ENCODE results near the gene HERPUD1. TPM values are rescaled to one million over a fixed set of nuclear protein-coding genes. Genes with fewer than 3 reads are reported as not detected.

HERPUD1 gene
- total RNA-seq, 3 donors from 2014 or later, result 123 to 162 (median 149) TPM

DNA sequence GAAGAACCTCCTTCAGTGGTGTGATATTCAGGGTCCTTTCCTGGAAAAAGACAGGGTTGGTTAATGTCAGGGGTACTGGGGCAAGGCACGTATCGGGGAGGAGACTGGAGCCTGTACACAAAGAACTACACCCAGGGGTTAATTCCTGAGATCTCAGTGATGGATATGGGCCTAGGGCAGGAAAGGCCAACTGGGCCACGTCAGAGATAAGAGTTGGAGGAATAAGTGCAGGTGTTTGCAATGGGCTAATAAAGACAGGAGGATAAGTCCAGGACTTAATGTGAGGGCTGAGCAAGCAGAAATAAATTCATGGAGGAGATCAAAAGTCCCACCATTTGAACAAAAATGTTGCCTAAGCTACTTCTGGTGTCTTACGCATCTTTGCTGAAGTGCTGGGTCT lies 10.4 kb upstream of the HERPUD1 start:
- H3K9me3 ChIP-seq, result no peaks in the 10 kb centered on the region
- no peak for DNase-seq (ENCODE audit: low spot score in 2 of 2)
- H3K27ac ChIP-seq, result no peak overlapping the region
- no peak overlapping the region for H3K4me3 ChIP-seq
- TF ChIP-seq POLR2AphosphoS5 (IDR thresholded peaks at IDR 0.05) (no peak), POLR2A (IDR thresholded peaks at IDR 0.05) (no peak)
- TF ChIP-seq, protein P1, sequence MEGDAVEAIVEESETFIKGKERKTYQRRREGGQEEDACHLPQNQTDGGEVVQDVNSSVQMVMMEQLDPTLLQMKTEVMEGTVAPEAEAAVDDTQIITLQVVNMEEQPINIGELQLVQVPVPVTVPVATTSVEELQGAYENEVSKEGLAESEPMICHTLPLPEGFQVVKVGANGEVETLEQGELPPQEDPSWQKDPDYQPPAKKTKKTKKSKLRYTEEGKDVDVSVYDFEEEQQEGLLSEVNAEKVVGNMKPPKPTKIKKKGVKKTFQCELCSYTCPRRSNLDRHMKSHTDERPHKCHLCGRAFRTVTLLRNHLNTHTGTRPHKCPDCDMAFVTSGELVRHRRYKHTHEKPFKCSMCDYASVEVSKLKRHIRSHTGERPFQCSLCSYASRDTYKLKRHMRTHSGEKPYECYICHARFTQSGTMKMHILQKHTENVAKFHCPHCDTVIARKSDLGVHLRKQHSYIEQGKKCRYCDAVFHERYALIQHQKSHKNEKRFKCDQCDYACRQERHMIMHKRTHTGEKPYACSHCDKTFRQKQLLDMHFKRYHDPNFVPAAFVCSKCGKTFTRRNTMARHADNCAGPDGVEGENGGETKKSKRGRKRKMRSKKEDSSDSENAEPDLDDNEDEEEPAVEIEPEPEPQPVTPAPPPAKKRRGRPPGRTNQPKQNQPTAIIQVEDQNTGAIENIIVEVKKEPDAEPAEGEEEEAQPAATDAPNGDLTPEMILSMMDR (IDR thresholded peaks at IDR 0.05), result no peak
- no peaks in the 10 kb centered on the region for H3K27me3 ChIP-seq
- intact Hi-C loops (cut with DNase I; ENCODE audit: low total_unique reads), result no loop called here
- no peaks in the 10 kb centered on the region for H3K4me1 ChIP-seq
- H3K36me3 ChIP-seq, result no peaks in the 10 kb centered on the region

DNA sequence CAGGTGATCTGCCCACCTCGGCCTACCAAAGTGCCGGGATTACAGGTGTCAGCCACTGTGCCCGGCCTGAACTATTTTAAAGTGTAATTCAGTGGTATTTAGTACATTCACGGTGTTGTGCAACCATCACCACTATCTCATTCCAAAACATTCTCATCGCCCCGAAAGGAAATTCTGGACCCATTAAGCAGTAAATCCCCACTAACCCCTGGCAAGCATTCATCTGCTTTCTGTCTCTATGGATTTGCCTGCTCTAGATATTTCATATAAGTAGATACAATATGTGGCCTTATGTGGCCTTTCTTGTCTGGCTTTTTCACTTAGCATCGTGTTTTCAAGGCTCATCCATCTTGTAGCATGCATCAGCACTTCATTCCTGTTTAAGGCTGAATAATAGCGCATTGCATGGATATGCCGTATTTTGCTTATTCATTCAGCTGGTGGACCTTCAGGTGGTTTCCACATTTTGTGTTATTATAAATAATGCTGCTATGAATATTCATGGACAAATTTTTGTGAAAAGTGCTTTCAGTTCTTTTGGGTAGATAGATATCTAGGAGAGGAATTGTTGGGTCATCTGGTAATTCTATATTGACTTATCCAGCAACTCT lies 8.4 kb upstream of the HERPUD1 start:
- TF ChIP-seq POLR2A (IDR thresholded peaks at IDR 0.05), result no peak
- no peak for TF ChIP-seq POLR2AphosphoS5 (IDR thresholded peaks at IDR 0.05)
- TF ChIP-seq, protein P1 (IDR thresholded peaks at IDR 0.05), result no peak
- H3K27me3 ChIP-seq, result no peaks in the 10 kb centered on the region
- no peaks in the 10 kb centered on the region for H3K9me3 ChIP-seq
- no peaks in the 10 kb centered on the region for H3K36me3 ChIP-seq
- intact Hi-C loops (cut with DNase I; ENCODE audit: low total_unique reads), result no loop called here
- DNase-seq (ENCODE audit: low spot score in 2 of 2), result no peak
- no peak overlapping the region for H3K27ac ChIP-seq
- no peak overlapping the region for H3K4me3 ChIP-seq
- H3K4me1 ChIP-seq, result no peaks in the 10 kb centered on the region

DNA sequence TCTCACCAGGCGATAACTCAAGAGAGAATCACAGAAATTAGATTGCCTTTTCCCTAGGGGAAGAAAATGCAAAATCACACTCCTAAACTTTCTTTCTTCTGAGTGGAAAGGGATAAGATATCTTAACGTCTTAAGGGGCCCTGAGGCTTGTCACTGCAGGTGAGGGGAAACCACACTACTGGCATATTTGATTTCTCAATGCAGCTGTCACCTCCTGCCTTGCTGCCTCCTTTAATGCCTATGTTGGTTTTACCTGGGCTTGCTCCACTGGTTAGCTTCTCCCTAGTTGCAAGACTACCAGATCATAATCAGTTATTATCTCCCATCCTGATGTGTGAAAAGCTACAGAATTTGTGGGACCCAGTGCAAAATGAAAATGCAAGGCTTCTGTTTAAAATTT lies 4.5 kb upstream of the HERPUD1 start:
- Histone ChIP-seq H3K4me1 (no peaks in the 10 kb centered on the region), H3K9me3 (no peaks in the 10 kb centered on the region), H3K27ac (no peak overlapping the region), H3K36me3 (no peaks in the 10 kb centered on the region), H3K4me3 (no peak overlapping the region), H3K27me3 (no peaks in the 10 kb centered on the region)
- DNase-seq (ENCODE audit: low spot score in 2 of 2), result no peak
- intact Hi-C loops (cut with DNase I; ENCODE audit: low total_unique reads), result no loop called here
- no peak for TF ChIP-seq POLR2A (IDR thresholded peaks at IDR 0.05)
- TF ChIP-seq, protein P1 (IDR thresholded peaks at IDR 0.05), result no peak
- TF ChIP-seq POLR2AphosphoS5 (IDR thresholded peaks at IDR 0.05), result no peak

DNA sequence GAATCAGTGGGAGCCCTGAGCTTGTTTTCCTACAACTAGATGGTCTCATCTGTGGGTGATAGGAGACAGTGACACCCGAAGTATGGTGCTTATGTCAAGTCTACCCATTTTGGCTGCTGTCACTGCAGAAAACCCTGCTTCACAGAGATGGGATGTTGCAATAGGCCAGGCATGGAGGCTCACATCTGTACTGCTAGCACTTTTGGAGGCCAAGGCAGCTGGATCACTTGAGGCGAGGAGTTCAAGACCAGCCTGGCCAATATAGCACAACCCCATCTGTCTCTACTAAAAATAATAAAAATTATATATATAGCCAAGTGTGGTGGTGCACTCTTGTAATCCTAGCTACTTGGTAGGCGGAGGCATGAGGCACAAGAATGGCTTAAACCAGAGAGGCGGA lies 2.3 kb upstream of the HERPUD1 start:
- no peaks in the 10 kb centered on the region for H3K4me1 ChIP-seq
- intact Hi-C loops (cut with DNase I; ENCODE audit: low total_unique reads), result loop anchor here (2.0 kb wide), 1 partner anchor 61 kb away; no protein-coding TSS in a partner anchor
- TF ChIP-seq POLR2A (IDR thresholded peaks at IDR 0.05), result no peak
- TF ChIP-seq POLR2AphosphoS5 (IDR thresholded peaks at IDR 0.05), result no peak
- TF ChIP-seq, protein P1 (IDR thresholded peaks at IDR 0.05), result no peak
- no peaks in the 10 kb centered on the region for H3K36me3 ChIP-seq
- H3K4me3 ChIP-seq, result no peak overlapping the region
- no peaks in the 10 kb centered on the region for H3K9me3 ChIP-seq
- no peak for DNase-seq (ENCODE audit: low spot score in 2 of 2)
- no peaks in the 10 kb centered on the region for H3K27me3 ChIP-seq
- no peak overlapping the region for H3K27ac ChIP-seq

DNA sequence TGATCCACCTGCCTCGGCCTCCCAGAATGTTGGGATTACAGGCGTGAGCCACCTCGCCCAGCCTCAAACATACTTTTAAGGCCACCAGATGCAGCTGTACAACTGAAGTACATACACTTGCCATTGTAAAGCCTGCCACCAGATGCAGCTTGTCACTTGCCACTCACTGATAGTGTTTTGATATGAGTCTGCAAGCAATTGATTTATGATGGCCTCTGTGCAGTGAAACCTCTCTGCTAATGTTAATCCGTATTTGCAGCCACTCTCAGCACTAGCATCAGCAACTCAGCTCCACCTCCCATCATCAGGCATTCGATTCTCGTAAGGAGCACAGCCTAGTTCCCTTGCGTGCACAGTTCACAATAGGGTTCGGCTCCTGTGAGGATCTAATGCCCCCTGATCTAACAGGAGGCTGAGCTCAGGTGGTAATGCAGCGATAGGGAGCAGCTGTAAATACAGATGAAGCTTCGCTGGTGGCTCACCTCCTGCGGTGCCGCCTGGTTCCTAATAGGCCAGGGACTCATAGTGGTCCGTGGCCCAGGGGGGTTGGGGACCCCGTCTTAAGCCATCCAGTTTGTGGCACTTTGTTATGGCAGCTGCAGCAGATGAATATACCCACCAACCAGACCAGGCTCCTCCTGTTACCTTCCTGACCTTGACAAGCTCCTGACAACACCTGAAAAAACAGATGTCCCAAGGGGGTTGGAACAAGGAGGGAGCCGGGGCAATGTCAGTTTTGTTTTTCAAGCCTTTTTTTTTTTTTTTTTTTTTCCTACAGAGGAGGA lies 1.3 kb upstream of the HERPUD1 start:
- Histone ChIP-seq H3K4me3 (no peak overlapping the region), H3K27me3 (no peaks in the 10 kb centered on the region), H3K4me1 (peaks cover 0 to 9% of the 10 kb centered on the region in 2 donors), H3K9me3 (no peaks in the 10 kb centered on the region), H3K36me3 (no peaks in the 10 kb centered on the region), H3K27ac (peak overlapping the region; percentile 29 to 99)
- TF ChIP-seq POLR2A (IDR thresholded peaks at IDR 0.05), result no peak
- TF ChIP-seq POLR2AphosphoS5 (IDR thresholded peaks at IDR 0.05), result no peak
- TF ChIP-seq, protein P1 (IDR thresholded peaks at IDR 0.05), result no peak
- DNase-seq (ENCODE audit: low spot score in 2 of 2), result no peak
- intact Hi-C loops (cut with DNase I; ENCODE audit: low total_unique reads), result loop anchor here (2.0 kb wide), 1 partner anchor 62 kb away; no protein-coding TSS in a partner anchor
